Pancreas (tissue), 10 donors: ENCODE results near the gene OR10Z1. TPM values are rescaled to one million over a fixed set of nuclear protein-coding genes. Genes with fewer than 3 reads are reported as not detected.

Experiments
- ATAC-seq, 4 donors: fragments of 200-7000 bp; cut with Tn5 transposase; one replicate each; pipeline versions ENCODE4 v1.8.0 to v1.9.1; 2020; ENCODE audit warnings: mild to moderate bottlenecking in 4 of 4, moderate library complexity in 4 of 4
- DNase-seq, 6 donors: peaks; one replicate each; pipeline ENCODE4 v3.0.0-alpha.2; 2020
- FAIRE-seq: peaks from 2 replicates; lab custom pipeline; 2012; peaks lifted over from hg19 to GRCh38; lab: Jason Lieb, UNC
- H3K27ac ChIP-seq, 4 donors: fragments of 200-600 bp; sonication (generic); 1 replicate in 3 of 4; 2 replicates in 1 of 4; pipeline versions ENCODE4 v1.5.0 to v1.8.0; 2020
- H3K27me3 ChIP-seq, 4 donors: fragments of 200-600 bp; one replicate each; pipeline ENCODE4 v1.8.0; 2021
- H3K36me3 ChIP-seq, 3 donors: fragments of 200-600 bp; sonication (generic) in 1 of 3; one replicate each; pipeline versions ENCODE4 v1.5.0 to v1.8.0; 2020 to 2021
- H3K4me1 ChIP-seq, 3 donors: fragments of 200-600 bp; one replicate each; pipeline ENCODE4 v1.8.0; 2021
- H3K4me3 ChIP-seq, 4 donors: fragments of 200-600 bp; sonication (generic) in 2 of 4; one replicate each; pipeline versions ENCODE4 v1.5.0 to v1.8.0; 2020 to 2021
- H3K9me3 ChIP-seq, 4 donors: fragments of 200-600 bp; one replicate each; pipeline ENCODE4 v1.8.0; 2021
- CTCF ChIP-seq, 4 donors: fragments of 200-600 bp; sonication (generic) in 3 of 4; IDR thresholded peaks; one replicate each; pipeline versions ENCODE4 v1.5.0 to v1.8.0; 2021; ENCODE audit warnings: antibody characterized with exemption in 4 of 4
- WGBS, 2 donors: extraction: QIAGEN DNeasy Blood & Tissue Kit; methylation state at CpG; one replicate each; pipeline ENCODE4 v1.1.7; 2013; 5-methylcytosine and 5-hydroxymethylcytosine counted together
- intact Hi-C, 3 donors: fragments of 100-400 bp; cut with DNase I; formaldehyde crosslinking; loops; one replicate each; pipeline versions ENCODE4 v1.11.1 to v1.14.2; 2022
- polyA plus RNA-seq, 2 donors: library from polyadenylated mRNA; stranded (reverse); fragments of 200-250 nt; gene quantifications; one replicate each; pipeline ENCODE4 v1.2.3, GENCODE V29; 2013
- total RNA-seq, 6 donors: library from RNA; stranded (reverse); fragmentation: NEBNext Ultra II Directional in 4 of 6; extraction: Animal tissue kit (Norgen Biotek cat#: 25700) in 4 of 6; gene quantifications; one replicate each; pipeline versions ENCODE4 v1.2.1 to v1.2.4, GENCODE V29; 2021 to 2023
- donor health status: healthy with polysubstance abuse.
- donor health status: DM: no; HTN: no; CAD: no; lungs with moderate emphysema.
- donor health status: DM: no; HTN: no; CAD: no.
- donor health status: control.
- donor health status: control.
- donor health status: Bipolar disorder and iron deficiency.
- donor health status: DM: yes; HTN: yes; CAD: no.
- donor health status: DM: no; HTN: no; CAD: no.
- donor health status: DM: no; HTN: no; CAD: no.
- donor health status: DM: yes; HTN: yes; CAD: no.

OR10Z1 gene
- total and polyA plus RNA-seq, 8 donors: not detected

GRCh38 chr1:158572226-158572625 is 32.8 kb upstream of the OR10Z1 start:
- no peak overlapping the region for H3K4me3 ChIP-seq
- DNase-seq: no peak
- FAIRE-seq: no peak
- no peak overlapping the region for H3K27ac ChIP-seq
- 52 to 54% methylated on average over 1 of the region's 1 CpG for WGBS, 2 donors
- H3K4me1 ChIP-seq: no peaks in the 10 kb centered on the region
- no peaks in the 10 kb centered on the region for H3K9me3 ChIP-seq
- TF ChIP-seq CTCF (IDR thresholded peaks at IDR 0.05): no peak
- intact Hi-C loops: no loop called here
- H3K27me3 ChIP-seq: peaks cover 0 to 5% (median 2%) of the 10 kb centered on the region in 4 donors
- no peak for ATAC-seq
- no peaks in the 10 kb centered on the region for H3K36me3 ChIP-seq

- Histone ChIP-seq H3K36me3 (no peaks in the 10 kb centered on the region), H3K4me1 (no peaks in the 10 kb centered on the region), H3K9me3 (no peaks in the 10 kb centered on the region), H3K27me3 (peaks cover 0 to 5% (median 2%) of the 10 kb centered on the region in 4 donors), H3K4me3 (no peak overlapping the region), H3K27ac (no peak overlapping the region)
- FAIRE-seq (no peak), DNase-seq (no peak), ATAC-seq (no peak)
- no peak for TF ChIP-seq CTCF (IDR thresholded peaks at IDR 0.05)
- 71 to 78% methylated on average over 3 of the region's 3 CpGs for WGBS, 2 donors
- intact Hi-C loops: no loop called here
Observed at GRCh38 chr1:158577561-158577960, 27.5 kb upstream of the OR10Z1 start.

GRCh38 chr1:158579733-158580132 is 25.3 kb upstream of the OR10Z1 start, which contains the start of gene OR10X1:
Gene OR10X1, minus strand, starts transcription at chr1:158579899. Its CDS starts 0 bp downstream, at chr1:158579899.
- 34 to 52% methylated on average over 1 of the region's 1 CpG for WGBS, 2 donors
- DNase-seq (no peak), FAIRE-seq (no peak), ATAC-seq (no peak)
- Histone ChIP-seq H3K9me3 (no peaks in the 10 kb centered on the region), H3K27me3 (peaks cover 0 to 5% (median 2%) of the 10 kb centered on the region in 4 donors), H3K27ac (no peak within 1 kb of the TSS), H3K36me3 (no peaks in the 10 kb centered on the region), H3K4me3 (no peak within 1 kb of the TSS), H3K4me1 (no peaks in the 10 kb centered on the region)
- intact Hi-C loops: no loop called here
- no peak for TF ChIP-seq CTCF (IDR thresholded peaks at IDR 0.05)

- WGBS, 2 donors: 45 to 55% methylated on average over 4 of the region's 4 CpGs
- DNase-seq: no peak
- Histone ChIP-seq H3K36me3 (no peaks in the 10 kb centered on the region), H3K4me3 (no peak overlapping the region), H3K27me3 (no peaks in the 10 kb centered on the region), H3K9me3 (no peaks in the 10 kb centered on the region), H3K27ac (no peak overlapping the region), H3K4me1 (no peaks in the 10 kb centered on the region)
- intact Hi-C loops: no loop called here
- TF ChIP-seq CTCF (IDR thresholded peaks at IDR 0.05): no peak
- no peak for FAIRE-seq
- no peak for ATAC-seq
Observed at GRCh38 chr1:158583962-158584361, 21.1 kb upstream of the OR10Z1 start.

- H3K36me3 ChIP-seq: no peaks in the 10 kb centered on the region
- no peak overlapping the region for H3K4me3 ChIP-seq
- no peaks in the 10 kb centered on the region for H3K27me3 ChIP-seq
- no peak for TF ChIP-seq CTCF (IDR thresholded peaks at IDR 0.05)
- intact Hi-C loops: no loop called here
- H3K9me3 ChIP-seq: no peaks in the 10 kb centered on the region
- no peak overlapping the region for H3K27ac ChIP-seq
- FAIRE-seq: no peak
- H3K4me1 ChIP-seq: no peaks in the 10 kb centered on the region
- ATAC-seq: no peak
- 58 to 75% methylated on average over 1 of the region's 1 CpG for WGBS, 2 donors
- DNase-seq: no peak
Observed at GRCh38 chr1:158586942-158587341, 18.1 kb upstream of the OR10Z1 start.
